IMR-90 (cell line): ENCODE data around the gene DOCK7. TPM values are rescaled to one million over a fixed set of nuclear protein-coding genes. Genes with fewer than 3 reads are reported as not detected.

Experiments used
- ATAC-seq: fragments of 200-7000 bp; cut with Tn5 transposase; 2 replicates; pipeline ENCODE4 v1.9.1; 2020; ENCODE audit warnings: low read depth, mild to moderate bottlenecking, moderate library complexity
- BruUV-seq: library from RNA; stranded (reverse); fragments of 400-500 nt; replicated peaks from 2 replicates; lab custom pipeline; 2021; lab: Mats Ljungman, UMichigan
- CTCF ChIA-PET: fragments of 300-600 bp; formaldehyde crosslinking; extraction: SDS; loops from one replicate; lab custom pipeline; 2021; ENCODE audit warnings: antibody characterized with exemption; lab: Yijun Ruan, JAX
- POLR2A ChIA-PET: fragments of 300-600 bp; sonication (Branson Sonifier 250); formaldehyde crosslinking; loops from one replicate; lab custom pipeline; 2022; ENCODE audit warnings: antibody characterized with exemption; ENCODE audit not compliant: unreplicated experiment; lab: Charles Lee
- DNase-seq: peaks from one replicate; pipeline ENCODE4 v3.0.0; 2013
- H2AFZ ChIP-seq: replicated peaks from 2 replicates; pipeline ENCODE3; 2013; ENCODE audit warnings: low read length, mild to moderate bottlenecking; ENCODE audit not compliant: poor library complexity
- H2AK5ac ChIP-seq: 2 replicates; pipeline ENCODE4 v1.6.1; 2013; ENCODE audit warnings: low read depth, low read length, inconsistent platforms
- H2AK9ac ChIP-seq: replicated peaks from 2 replicates; pipeline ENCODE3; 2013; ENCODE audit warnings: mild to moderate bottlenecking, low read depth, low read length, moderate library complexity; ENCODE audit not compliant: poor library complexity
- H2BK120ac ChIP-seq: 2 replicates; pipeline ENCODE4 v1.6.1; 2013; ENCODE audit warnings: low read depth, low read length, inconsistent platforms
- H2BK15ac ChIP-seq: 3 replicates; pipeline ENCODE4 v1.6.1; 2013; ENCODE audit warnings: low read depth, low read length, inconsistent platforms
- H2BK20ac ChIP-seq: 2 replicates; pipeline ENCODE4 v1.6.1; 2013; ENCODE audit warnings: low read depth, mild to moderate bottlenecking, inconsistent platforms, low read length, moderate library complexity
- H2BK5ac ChIP-seq: 2 replicates; pipeline ENCODE4 v1.6.1; 2013; ENCODE audit warnings: mild to moderate bottlenecking, low read depth, low read length, inconsistent platforms; ENCODE audit not compliant: poor library complexity, severe bottlenecking
- H3K14ac ChIP-seq: replicated peaks from 2 replicates; pipeline ENCODE4 v1.6.1; 2013; ENCODE audit warnings: low read depth, low read length, inconsistent platforms
- H3K18ac ChIP-seq: 2 replicates; pipeline ENCODE4 v1.6.1; 2013; ENCODE audit warnings: low read depth, low read length, control low read depth
- H3K23ac ChIP-seq: 2 replicates; pipeline ENCODE4 v1.6.1; 2013; ENCODE audit warnings: low read depth, low read length, inconsistent platforms
- H3K27ac ChIP-seq: 2 replicates; pipeline ENCODE4 v1.5.1; 2013; ENCODE audit warnings: mild to moderate bottlenecking, control low read depth, low read length; ENCODE audit not compliant: insufficient read depth
- H3K27me3 ChIP-seq: 2 replicates; pipeline ENCODE4 v1.6.1; 2013; ENCODE audit warnings: low read length; ENCODE audit not compliant: control insufficient read depth, insufficient read depth
- H3K36me3 ChIP-seq: 2 replicates; pipeline ENCODE4 v1.6.1; 2013; ENCODE audit warnings: low read length, mixed read lengths; ENCODE audit not compliant: control insufficient read depth, insufficient read depth
- H3K4ac ChIP-seq: 2 replicates; pipeline ENCODE4 v1.6.1; 2013; ENCODE audit warnings: low read depth, low read length, inconsistent platforms
- H3K4me1 ChIP-seq: 2 replicates; pipeline ENCODE4 v1.6.1; 2013; ENCODE audit warnings: low read length, mixed read lengths; ENCODE audit not compliant: control insufficient read depth, insufficient read depth
- H3K4me2 ChIP-seq: 2 replicates; pipeline ENCODE4 v1.6.1; 2013; ENCODE audit warnings: low read depth, mild to moderate bottlenecking, control low read depth, low read length, moderate library complexity
- H3K4me3 ChIP-seq: 2 replicates; pipeline ENCODE4 v1.5.1; 2013; ENCODE audit warnings: low read depth, mild to moderate bottlenecking, control low read depth, low read length, moderate library complexity; ENCODE audit not compliant: insufficient read depth
- H3K56ac ChIP-seq: 2 replicates; pipeline ENCODE4 v1.6.1; 2013; ENCODE audit warnings: low read length, inconsistent platforms; ENCODE audit not compliant: insufficient read depth; ENCODE audit errors: extremely low read depth
- H3K79me1 ChIP-seq, 2 experiments: 2 replicates each; pipeline ENCODE4 v1.6.1; 2013; ENCODE audit warnings: low read length in 2 of 2, inconsistent platforms in 1 of 2, low read depth in 1 of 2
- H3K9ac ChIP-seq: 2 replicates; pipeline ENCODE4 v1.6.1; 2013; ENCODE audit warnings: low read depth, low read length, control low read depth
- H3K9me1 ChIP-seq: 2 replicates; pipeline ENCODE4 v1.6.1; 2013; ENCODE audit warnings: low read length, inconsistent platforms; ENCODE audit not compliant: insufficient read depth
- H3K9me3 ChIP-seq: 2 replicates; pipeline ENCODE4 v1.6.1; 2013; ENCODE audit warnings: low read length; ENCODE audit not compliant: control insufficient read depth, insufficient read depth
- H4K20me1 ChIP-seq: 2 replicates; pipeline ENCODE4 v1.6.1; 2013; ENCODE audit warnings: low read length, inconsistent platforms; ENCODE audit not compliant: insufficient read depth
- H4K5ac ChIP-seq: 2 replicates; pipeline ENCODE4 v1.6.1; 2013; ENCODE audit warnings: mild to moderate bottlenecking, low read depth, low read length, control low read depth
- H4K8ac ChIP-seq, 2 experiments: 2 replicates each; pipeline ENCODE4 v1.6.1; 2013; ENCODE audit warnings: low read depth in 2 of 2, low read length in 2 of 2, control low read depth in 1 of 2, inconsistent platforms in 1 of 2
- H4K91ac ChIP-seq: 2 replicates; pipeline ENCODE4 v1.6.1; 2013; ENCODE audit warnings: low read depth, low read length, inconsistent platforms; ENCODE audit not compliant: insufficient read depth
- MAFK ChIP-seq: IDR thresholded peaks from 2 replicates; pipeline ENCODE4 v1.6.1; 2012; ENCODE audit warnings: low read depth, low read length, improper control_type of control experiment
- RCOR1 ChIP-seq: IDR thresholded peaks from 2 replicates; pipeline ENCODE4 v1.6.1; 2012; ENCODE audit warnings: mild to moderate bottlenecking, low read length, improper control_type of control experiment; ENCODE audit not compliant: insufficient replicate concordance
- dilution Hi-C: fragments of 300-500 bp; cut with HindIII; formaldehyde crosslinking; loops from one replicate; pipeline ENCODE4 v1.14.3; 2018; ENCODE audit warnings: low sequenced_read_pairs; ENCODE audit not compliant: unreplicated experiment
- in situ Hi-C: fragments of 300-500 bp; cut with MboI; formaldehyde crosslinking; loops from 3 replicates; pipeline ENCODE4 v1.14.3; 2019; ENCODE audit warnings: low sequenced_read_pairs, inconsistent platforms, mixed read lengths
- intact Hi-C: fragments of 100-400 bp; cut with micrococcal nuclease; formaldehyde crosslinking; loops from 2 replicates; pipeline ENCODE4 v1.10.0; 2022
- polyA plus RNA-seq, 3 experiments: library from polyadenylated mRNA; depleted of rRNA; stranded (reverse); fragments of >200 nt; gene quantifications; 2 replicates each; pipeline ENCODE4 v1.2.3, GENCODE V29; 2012; ENCODE audit warnings: low replicate concordance in 1 of 3
- total RNA-seq: library from RNA; depleted of rRNA; stranded (reverse); fragments of >200 nt; gene quantifications from 2 replicates; pipeline ENCODE4 v1.2.3, GENCODE V29; 2012

DOCK7 gene
- total and polyA plus RNA-seq, 2 of the 4 experiments (the other 2 are of a cell fraction), result 38.0 to 97.7 TPM

- Histone ChIP-seq H3K4me1 (no peaks in the 10 kb centered on the region; the same call in 1 of the 2 replicates), H3K27me3 (no peaks in the 10 kb centered on the region), H3K36me3 (0 out of 2 replicates have a peak, but pooled peaks cover 2% of the 10 kb centered on the region), H4K91ac (no peak overlapping the region), H4K5ac (no peak overlapping the region), H2BK20ac (no peak overlapping the region), H3K9me3 (no peaks in the 10 kb centered on the region), H2AK9ac (no peak overlapping the region), H3K4me3 (no peak overlapping the region), H2BK5ac (peak overlapping the region; percentile 5), H3K4ac (no peak overlapping the region), H2AFZ (no peak overlapping the region), H3K23ac (no peak overlapping the region), H2BK120ac (no peak overlapping the region), H3K4me2 (no peak overlapping the region), H2AK5ac (no peak overlapping the region), H3K14ac (no peak overlapping the region), H4K20me1 (no peaks in the 10 kb centered on the region), H3K56ac (no peak overlapping the region), H2BK15ac (no peak overlapping the region), H4K8ac (no peak overlapping the region), H3K27ac (no peak overlapping the region), H3K9ac (no peak overlapping the region), H3K79me1 (peaks cover 9 to 12% of the 10 kb centered on the region in 2 experiments; a peak in 3 of 4 replicates), H3K9me1 (no peaks in the 10 kb centered on the region), H3K18ac (no peak overlapping the region)
- ChIA-PET CTCF (no interaction called here), POLR2A (no interaction called here)
- dilution Hi-C loops, result no loop called here
- intact Hi-C loops, result no loop called here
- peak; percentile 57 for DNase-seq
- BruUV-seq, result no TSS peak
- TF ChIP-seq MAFK (0 out of 2 replicates have a peak, but pooled peaks have one; percentile 0), RCOR1 (no peak)
- in situ Hi-C loops, result no loop called here
- ATAC-seq, result peak; percentile 72
Measured at GRCh38 chr1:62588000-62588399, 100.2 kb downstream of the DOCK7 start.
